ENCODE data around the gene NPHS1. TPM values are rescaled to one million over a fixed set of nuclear protein-coding genes. Genes with fewer than 3 reads are reported as not detected.

The NPHS1 gene
- total and polyA plus RNA-seq, 12 donors = 0.31 TPM; not detected in 11

DNA sequence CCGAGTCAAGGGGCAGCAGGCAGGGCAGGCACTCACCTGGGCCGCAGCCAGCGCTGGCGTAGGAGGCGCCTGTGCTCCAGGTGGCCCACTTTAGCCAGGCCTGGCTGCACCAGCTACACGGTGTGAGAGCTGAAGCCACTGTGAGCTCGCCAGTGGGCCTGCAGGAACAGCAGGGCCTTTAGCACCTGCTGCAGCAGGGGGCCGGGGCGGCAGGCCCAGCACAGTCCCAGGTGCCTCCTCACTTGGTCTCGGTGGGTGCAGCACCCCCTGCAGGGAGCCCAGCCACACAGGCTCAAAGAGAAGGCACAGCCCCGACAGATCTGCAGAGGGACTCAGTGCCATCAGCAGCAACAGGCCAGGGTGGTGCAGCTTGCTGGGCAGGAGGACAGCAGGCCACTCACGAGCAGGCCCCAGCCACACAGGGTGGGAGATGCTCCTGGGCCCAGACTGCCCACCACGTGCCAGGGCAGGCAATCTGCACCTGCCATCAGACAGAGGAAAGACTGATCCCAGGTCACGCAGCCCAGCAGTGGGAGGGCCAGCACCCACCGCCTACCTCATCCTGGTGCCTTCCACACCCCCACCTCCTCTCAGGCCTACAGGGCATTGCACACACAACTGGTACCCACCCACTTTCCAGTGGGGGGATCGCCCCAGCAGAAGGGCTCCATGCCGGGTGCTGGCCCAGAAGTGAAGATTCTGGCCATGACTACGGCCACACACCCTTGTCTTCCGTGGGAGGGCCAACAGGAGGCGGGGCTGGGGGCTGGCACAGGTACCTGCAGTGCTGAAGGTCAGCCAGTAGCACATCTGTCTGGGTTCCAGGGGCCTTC is 61.1 kb downstream of the NPHS1 start:
- H3K4me3 ChIP-seq = no peak overlapping the region
- H3K36me3 ChIP-seq (replicated peaks in 1 of 2) = no peaks in the 10 kb centered on the region
- WGBS, 4 donors = 70 to 78% (median 74%) methylated on average over 8 to 20 of the region's 20 CpGs
- no peaks in the 10 kb centered on the region for H3K27me3 ChIP-seq
- no peak overlapping the region for H3K27ac ChIP-seq
- intact Hi-C loops (cut with DNase I) = no loop called here
- no peaks in the 10 kb centered on the region for H3K4me1 ChIP-seq (replicated peaks in 1 of 2)
- no peak for TF ChIP-seq POLR2A (IDR thresholded peaks at IDR 0.05)
- TF ChIP-seq, protein P1, sequence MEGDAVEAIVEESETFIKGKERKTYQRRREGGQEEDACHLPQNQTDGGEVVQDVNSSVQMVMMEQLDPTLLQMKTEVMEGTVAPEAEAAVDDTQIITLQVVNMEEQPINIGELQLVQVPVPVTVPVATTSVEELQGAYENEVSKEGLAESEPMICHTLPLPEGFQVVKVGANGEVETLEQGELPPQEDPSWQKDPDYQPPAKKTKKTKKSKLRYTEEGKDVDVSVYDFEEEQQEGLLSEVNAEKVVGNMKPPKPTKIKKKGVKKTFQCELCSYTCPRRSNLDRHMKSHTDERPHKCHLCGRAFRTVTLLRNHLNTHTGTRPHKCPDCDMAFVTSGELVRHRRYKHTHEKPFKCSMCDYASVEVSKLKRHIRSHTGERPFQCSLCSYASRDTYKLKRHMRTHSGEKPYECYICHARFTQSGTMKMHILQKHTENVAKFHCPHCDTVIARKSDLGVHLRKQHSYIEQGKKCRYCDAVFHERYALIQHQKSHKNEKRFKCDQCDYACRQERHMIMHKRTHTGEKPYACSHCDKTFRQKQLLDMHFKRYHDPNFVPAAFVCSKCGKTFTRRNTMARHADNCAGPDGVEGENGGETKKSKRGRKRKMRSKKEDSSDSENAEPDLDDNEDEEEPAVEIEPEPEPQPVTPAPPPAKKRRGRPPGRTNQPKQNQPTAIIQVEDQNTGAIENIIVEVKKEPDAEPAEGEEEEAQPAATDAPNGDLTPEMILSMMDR (IDR thresholded peaks at IDR 0.05) = no peak
- no peaks in the 10 kb centered on the region for H3K9me3 ChIP-seq (replicated peaks in 1 of 3)
- DNase-seq = no peak

DNA sequence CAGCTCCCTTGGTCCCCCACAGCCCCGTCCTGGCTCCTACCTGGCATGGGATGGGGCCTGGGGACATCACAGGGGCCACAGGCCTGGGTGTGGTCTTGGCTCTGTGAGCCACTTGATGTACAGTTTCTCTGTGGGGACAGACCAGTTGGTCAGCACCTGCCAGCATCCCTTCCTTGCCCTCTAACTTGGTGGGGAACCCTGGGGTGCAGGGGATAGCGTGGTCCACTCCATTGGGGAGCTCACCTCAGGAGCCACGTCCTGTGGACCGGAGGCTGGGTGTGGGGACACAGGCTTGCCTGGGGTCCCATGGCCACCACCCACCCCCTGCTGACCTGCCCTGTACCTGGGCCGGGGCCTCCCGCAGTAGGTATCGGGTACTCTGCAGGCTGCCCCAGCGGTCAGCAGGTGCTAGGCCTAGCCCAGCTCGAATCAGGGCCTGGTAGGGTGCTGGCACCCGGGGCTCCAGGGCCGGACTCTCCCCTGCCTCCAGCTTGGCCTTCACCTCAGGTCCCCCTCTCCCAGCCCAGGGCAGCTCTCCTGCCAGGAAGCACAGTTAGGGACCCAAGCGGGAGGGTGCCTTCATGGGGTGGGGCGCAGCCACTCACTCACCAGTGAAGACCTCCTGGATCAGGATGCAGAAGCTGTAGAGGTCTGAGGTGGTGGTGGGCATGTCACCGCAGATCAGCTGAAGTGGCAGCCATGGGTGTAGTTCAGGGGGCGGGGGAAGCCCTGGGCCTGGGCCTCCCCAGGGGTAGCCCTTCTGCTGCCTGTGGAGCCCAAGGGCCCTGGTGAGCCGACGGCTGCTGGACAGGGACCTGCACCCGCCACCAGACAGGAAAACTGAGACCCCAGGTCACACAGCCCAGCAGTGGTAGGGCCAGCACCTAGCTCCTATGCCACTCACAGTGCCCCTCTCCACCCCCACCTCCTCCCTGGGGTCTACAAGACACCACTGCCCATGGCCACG is 62.0 kb downstream of the NPHS1 start:
- Histone ChIP-seq H3K4me1 (replicated peaks in 1 of 2) (no peaks in the 10 kb centered on the region), H3K27me3 (no peaks in the 10 kb centered on the region), H3K27ac (no peak overlapping the region), H3K4me3 (no peak overlapping the region), H3K36me3 (replicated peaks in 1 of 2) (no peaks in the 10 kb centered on the region), H3K9me3 (replicated peaks in 1 of 3) (no peaks in the 10 kb centered on the region)
- DNase-seq = no peak
- intact Hi-C loops (cut with DNase I) = no loop called here
- no peak for TF ChIP-seq POLR2A (IDR thresholded peaks at IDR 0.05)
- 78 to 88% (median 83%) methylated on average over 6 to 19 of the region's 19 CpGs for WGBS, 4 donors

DNA sequence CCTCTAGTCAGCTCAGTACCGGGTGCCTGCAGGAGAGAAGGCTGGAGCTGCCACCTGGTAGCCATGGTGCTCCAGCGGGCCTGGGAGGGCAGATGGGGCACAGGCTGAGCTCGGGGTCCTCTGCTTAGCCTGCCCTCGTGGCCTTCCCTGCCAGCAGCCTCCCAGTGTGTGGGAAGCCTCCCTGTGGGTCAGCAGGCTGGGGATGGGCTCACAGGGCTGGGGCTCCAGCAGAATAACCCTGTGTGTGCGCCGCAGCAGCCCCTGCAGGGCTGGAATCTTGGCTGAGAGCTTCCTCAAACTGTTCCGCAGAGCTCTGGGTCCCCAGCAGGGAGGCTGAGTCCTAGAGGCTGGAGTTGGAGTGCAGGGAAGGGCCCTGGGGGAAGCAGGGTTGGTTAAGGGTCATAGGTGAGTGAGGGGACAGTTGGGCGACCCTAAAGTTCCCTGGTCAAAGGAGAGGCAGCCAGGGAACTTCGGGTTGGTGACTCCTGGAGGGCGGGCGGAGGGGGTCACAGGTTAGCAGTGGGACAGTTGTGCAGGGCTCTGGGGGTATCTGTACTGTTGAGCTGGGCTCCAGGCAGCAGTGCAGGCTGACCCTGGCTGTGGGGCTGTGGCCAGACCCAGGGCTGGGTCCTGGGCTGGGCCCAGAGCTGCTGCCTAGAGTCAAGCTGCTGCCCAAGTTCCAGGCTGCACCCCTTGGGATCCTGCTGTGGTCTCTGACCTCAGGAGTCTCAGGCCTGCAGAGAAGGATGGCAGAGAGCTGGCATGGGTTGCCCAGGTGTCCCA is 62.9 kb downstream of the NPHS1 start:
- Histone ChIP-seq H3K27me3 (no peaks in the 10 kb centered on the region), H3K36me3 (replicated peaks in 1 of 2) (no peaks in the 10 kb centered on the region), H3K27ac (no peak overlapping the region), H3K4me1 (replicated peaks in 1 of 2) (no peaks in the 10 kb centered on the region), H3K9me3 (replicated peaks in 1 of 3) (no peaks in the 10 kb centered on the region), H3K4me3 (no peak overlapping the region)
- no peak for DNase-seq
- WGBS, 4 donors = 83 to 90% (median 89%) methylated on average over 8 to 11 of the region's 11 CpGs
- TF ChIP-seq, protein P1 (IDR thresholded peaks at IDR 0.05) = no peak
- no peak for TF ChIP-seq POLR2A (IDR thresholded peaks at IDR 0.05)
- intact Hi-C loops (cut with DNase I) = no loop called here

DNA sequence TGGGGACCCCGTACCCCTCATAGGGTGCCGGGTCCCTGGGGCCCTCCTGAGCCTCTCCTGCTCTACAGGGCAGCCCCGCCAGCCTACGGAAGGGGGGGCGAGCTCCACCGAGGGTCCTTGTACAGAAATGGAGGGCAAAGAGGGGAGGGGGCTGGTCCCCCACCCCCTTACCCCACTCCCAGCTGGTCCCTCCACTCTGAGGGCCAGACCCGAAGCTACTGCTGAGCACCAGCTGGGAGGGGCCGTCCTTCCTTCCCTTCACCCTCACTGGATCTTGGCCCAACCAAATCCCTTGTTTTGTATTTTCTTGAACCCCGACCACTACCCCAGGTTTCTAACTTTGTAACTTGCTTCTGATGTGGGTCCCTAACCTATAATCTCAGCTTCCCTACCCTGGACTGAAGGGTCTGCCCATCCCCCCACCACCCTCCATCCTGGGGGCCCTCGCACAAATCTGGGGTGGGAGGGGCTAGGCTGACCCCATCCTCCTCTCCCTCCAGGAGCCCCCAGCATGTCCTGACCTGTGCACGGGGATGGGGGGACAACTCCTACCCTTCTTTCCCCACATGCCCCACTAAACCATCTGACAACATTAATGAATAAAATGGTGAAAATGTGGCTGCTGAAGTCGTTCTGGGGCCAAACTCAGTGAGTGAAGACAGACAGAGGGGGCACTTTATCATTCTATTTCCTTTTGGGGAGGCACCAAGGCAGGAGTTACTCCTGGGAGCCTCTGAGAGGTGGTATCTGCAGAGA is 63.9 kb downstream of the NPHS1 start:
- no peaks in the 10 kb centered on the region for H3K36me3 ChIP-seq (replicated peaks in 1 of 2)
- intact Hi-C loops (cut with DNase I) = no loop called here
- H3K4me1 ChIP-seq (replicated peaks in 1 of 2) = no peaks in the 10 kb centered on the region
- H3K9me3 ChIP-seq (replicated peaks in 1 of 3) = no peaks in the 10 kb centered on the region
- H3K4me3 ChIP-seq = no peak overlapping the region
- 80 to 85% (median 83%) methylated on average over 6 to 12 of the region's 12 CpGs for WGBS, 4 donors
- TF ChIP-seq, protein P1 (IDR thresholded peaks at IDR 0.05) = no peak
- no peak for TF ChIP-seq POLR2A (IDR thresholded peaks at IDR 0.05)
- no peaks in the 10 kb centered on the region for H3K27me3 ChIP-seq
- H3K27ac ChIP-seq = no peak overlapping the region
- DNase-seq = no peak

Measured in adrenal gland (tissue), 12 donors.